ENCODE measurements around the gene POMT2. TPM values are rescaled to one million over a fixed set of nuclear protein-coding genes. Genes with fewer than 3 reads are reported as not detected.

Gene POMT2
- total RNA-seq, 2 experiments from 2014 or later = 5.9 to 31.4 TPM

DNA sequence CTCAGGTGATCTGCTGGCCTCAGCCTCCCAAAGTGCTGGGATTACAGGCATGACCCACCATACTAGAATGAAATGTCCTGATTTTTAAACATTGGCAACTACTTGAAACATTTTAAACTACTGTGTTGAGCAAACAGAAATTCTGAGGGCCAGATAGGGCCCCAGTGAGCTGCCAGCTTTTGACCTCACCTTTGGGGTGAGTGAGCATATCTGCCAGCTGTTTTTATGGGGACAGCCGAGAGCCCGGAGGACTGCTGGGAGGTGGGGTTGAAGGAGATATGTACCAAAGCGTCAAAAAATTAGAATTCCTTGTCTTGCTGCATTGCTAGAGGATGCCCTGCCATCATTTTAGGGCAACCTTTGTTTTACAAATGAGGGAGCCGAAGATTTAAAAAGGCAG is 2.9 kb upstream of the POMT2 start:
- Histone ChIP-seq H3K4me1 (ENCODE audit: insufficient read depth, low read length, poor library complexity, severe bottlenecking) (peaks cover 22% of the 10 kb centered on the region), H3K4me3 (ENCODE audit: low read depth, low read length, poor library complexity, severe bottlenecking) (no peak overlapping the region), H3K27ac (ENCODE audit: low read depth, low read length, poor library complexity, severe bottlenecking) (no peak overlapping the region), H3K4me2 (ENCODE audit: low read length) (no peak overlapping the region), H3K9me3 (ENCODE audit: low read length) (no peaks in the 10 kb centered on the region), H3K9me2 (ENCODE audit: insufficient read depth, low read length) (no peaks in the 10 kb centered on the region), H3K36me3 (ENCODE audit: insufficient read depth, low read length) (no peaks in the 10 kb centered on the region), H2AFZ (ENCODE audit: low read length) (no peak overlapping the region), H3K79me2 (ENCODE audit: insufficient read depth, low read depth, low read length) (peaks cover 16% of the 10 kb centered on the region; the same call in 1 of the 2 replicates), H4K20me1 (ENCODE audit: insufficient read depth, low read length) (no peaks in the 10 kb centered on the region)
- no TSS peak for BruUV-seq (replicated peaks)
- intact Hi-C loops (cut with micrococcal nuclease; ENCODE audit: unreplicated experiment) = no loop called here
- TF ChIP-seq EZH2phosphoT487 (IDR thresholded peaks at IDR 0.05; ENCODE audit: borderline replicate concordance, low read depth, low read length) = no peak
- TF ChIP-seq, protein P1, sequence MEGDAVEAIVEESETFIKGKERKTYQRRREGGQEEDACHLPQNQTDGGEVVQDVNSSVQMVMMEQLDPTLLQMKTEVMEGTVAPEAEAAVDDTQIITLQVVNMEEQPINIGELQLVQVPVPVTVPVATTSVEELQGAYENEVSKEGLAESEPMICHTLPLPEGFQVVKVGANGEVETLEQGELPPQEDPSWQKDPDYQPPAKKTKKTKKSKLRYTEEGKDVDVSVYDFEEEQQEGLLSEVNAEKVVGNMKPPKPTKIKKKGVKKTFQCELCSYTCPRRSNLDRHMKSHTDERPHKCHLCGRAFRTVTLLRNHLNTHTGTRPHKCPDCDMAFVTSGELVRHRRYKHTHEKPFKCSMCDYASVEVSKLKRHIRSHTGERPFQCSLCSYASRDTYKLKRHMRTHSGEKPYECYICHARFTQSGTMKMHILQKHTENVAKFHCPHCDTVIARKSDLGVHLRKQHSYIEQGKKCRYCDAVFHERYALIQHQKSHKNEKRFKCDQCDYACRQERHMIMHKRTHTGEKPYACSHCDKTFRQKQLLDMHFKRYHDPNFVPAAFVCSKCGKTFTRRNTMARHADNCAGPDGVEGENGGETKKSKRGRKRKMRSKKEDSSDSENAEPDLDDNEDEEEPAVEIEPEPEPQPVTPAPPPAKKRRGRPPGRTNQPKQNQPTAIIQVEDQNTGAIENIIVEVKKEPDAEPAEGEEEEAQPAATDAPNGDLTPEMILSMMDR (conservative IDR thresholded peaks at IDR 0.05; ENCODE audit: low read length) = no peak
- no peak for DNase-seq (ENCODE audit: low spot score)
- ChIA-PET POLR2A (interaction anchor here (0.7 to 1.7 kb wide), 3 partner anchors 10 to 114 kb away, joined by 3 to 4 read pairs (median 4); no protein-coding TSS in a partner anchor), CTCF (ENCODE audit: unreplicated experiment) (no interaction called here)

GRCh38 chr14:77322951-77323350 is 2.3 kb upstream of the POMT2 start:
- intact Hi-C loops (cut with micrococcal nuclease; ENCODE audit: unreplicated experiment) = no loop called here
- no peak for DNase-seq (ENCODE audit: low spot score)
- ChIA-PET POLR2A (interaction anchor here (1.0 to 1.7 kb wide), 2 partner anchors 11 to 114 kb away, joined by 3 to 4 read pairs; no protein-coding TSS in a partner anchor), CTCF (ENCODE audit: unreplicated experiment) (no interaction called here)
- H3K79me2 ChIP-seq (ENCODE audit: insufficient read depth, low read depth, low read length) = peaks cover 16% of the 10 kb centered on the region; the same call in 1 of the 2 replicates
- no peak overlapping the region for H3K4me3 ChIP-seq (ENCODE audit: low read depth, low read length, poor library complexity, severe bottlenecking)
- H3K4me2 ChIP-seq (ENCODE audit: low read length) = peak overlapping the region; percentile 96; the same call in 1 of the 2 replicates
- H3K9me2 ChIP-seq (ENCODE audit: insufficient read depth, low read length) = no peaks in the 10 kb centered on the region
- H3K4me1 ChIP-seq (ENCODE audit: insufficient read depth, low read length, poor library complexity, severe bottlenecking) = peaks cover 22% of the 10 kb centered on the region
- no peaks in the 10 kb centered on the region for H4K20me1 ChIP-seq (ENCODE audit: insufficient read depth, low read length)
- TF ChIP-seq EZH2phosphoT487 (IDR thresholded peaks at IDR 0.05; ENCODE audit: borderline replicate concordance, low read depth, low read length) = no peak
- TF ChIP-seq, protein P1 (conservative IDR thresholded peaks at IDR 0.05; ENCODE audit: low read length) = no peak
- H2AFZ ChIP-seq (ENCODE audit: low read length) = no peak overlapping the region
- no peaks in the 10 kb centered on the region for H3K36me3 ChIP-seq (ENCODE audit: insufficient read depth, low read length)
- BruUV-seq (replicated peaks) = no TSS peak
- no peaks in the 10 kb centered on the region for H3K9me3 ChIP-seq (ENCODE audit: low read length)
- H3K27ac ChIP-seq (ENCODE audit: low read depth, low read length, poor library complexity, severe bottlenecking) = no peak overlapping the region

- intact Hi-C loops (cut with micrococcal nuclease; ENCODE audit: unreplicated experiment) = no loop called here
- H2AFZ ChIP-seq (ENCODE audit: low read length) = peak overlapping the region; percentile 81
- H4K20me1 ChIP-seq (ENCODE audit: insufficient read depth, low read length) = no peaks in the 10 kb centered on the region
These were observed 1.7 kb upstream of the POMT2 start for GRCh38 chr14:77322250-77322902.

More at GRCh38 chr14:77322250-77322902, 1.7 kb upstream of the POMT2 start:
- Histone ChIP-seq H3K4me2 (ENCODE audit: low read length) (peak overlapping the region; percentile 96), H3K27ac (ENCODE audit: low read depth, low read length, poor library complexity, severe bottlenecking) (peak overlapping the region; percentile 80), H3K9me3 (ENCODE audit: low read length) (no peaks in the 10 kb centered on the region), H3K4me1 (ENCODE audit: insufficient read depth, low read length, poor library complexity, severe bottlenecking) (peaks cover 22% of the 10 kb centered on the region), H3K4me3 (ENCODE audit: low read depth, low read length, poor library complexity, severe bottlenecking) (peak overlapping the region; percentile 81), H3K36me3 (ENCODE audit: insufficient read depth, low read length) (no peaks in the 10 kb centered on the region), H3K79me2 (ENCODE audit: insufficient read depth, low read depth, low read length) (peaks cover 16% of the 10 kb centered on the region; the same call in 1 of the 2 replicates), H3K9me2 (ENCODE audit: insufficient read depth, low read length) (no peaks in the 10 kb centered on the region)
- BruUV-seq (replicated peaks) = TSS peak; percentile 59
- POLR2A ChIA-PET = interaction anchor here (0.5 to 2.4 kb wide), 6 partner anchors 51 to 206 kb away, joined by 3 to 8 read pairs (median 4); partner anchors contain the start of genes SAMD15 and TMED8
- no peak for DNase-seq (ENCODE audit: low spot score)
- CTCF ChIA-PET (ENCODE audit: unreplicated experiment) = interaction anchor here (0.6 kb wide), 1 partner anchor 446 kb away, joined by 3 read pairs; no protein-coding TSS in a partner anchor
- TF ChIP-seq, protein P1 (conservative IDR thresholded peaks at IDR 0.05; ENCODE audit: low read length) = no peak
- no peak for TF ChIP-seq EZH2phosphoT487 (IDR thresholded peaks at IDR 0.05; ENCODE audit: borderline replicate concordance, low read depth, low read length)
